HG03558 (cell line): ENCODE results near the gene MFSD2A.
"Not testable (repeated sequence)": the region's sequence is repeated elsewhere in the genome, so short reads cannot be mapped to it uniquely, and the experiment has no call there.

Source experiments
- ATAC-seq: cut with Tn5 transposase; IDR thresholded peaks from one replicate; pipeline ENCODE4 v1.9.1; 2021; ENCODE audit warnings: moderate number of reproducible peaks; ENCODE audit not compliant: unreplicated experiment; ENCODE audit errors: extremely low read depth

The MFSD2A gene

DNA sequence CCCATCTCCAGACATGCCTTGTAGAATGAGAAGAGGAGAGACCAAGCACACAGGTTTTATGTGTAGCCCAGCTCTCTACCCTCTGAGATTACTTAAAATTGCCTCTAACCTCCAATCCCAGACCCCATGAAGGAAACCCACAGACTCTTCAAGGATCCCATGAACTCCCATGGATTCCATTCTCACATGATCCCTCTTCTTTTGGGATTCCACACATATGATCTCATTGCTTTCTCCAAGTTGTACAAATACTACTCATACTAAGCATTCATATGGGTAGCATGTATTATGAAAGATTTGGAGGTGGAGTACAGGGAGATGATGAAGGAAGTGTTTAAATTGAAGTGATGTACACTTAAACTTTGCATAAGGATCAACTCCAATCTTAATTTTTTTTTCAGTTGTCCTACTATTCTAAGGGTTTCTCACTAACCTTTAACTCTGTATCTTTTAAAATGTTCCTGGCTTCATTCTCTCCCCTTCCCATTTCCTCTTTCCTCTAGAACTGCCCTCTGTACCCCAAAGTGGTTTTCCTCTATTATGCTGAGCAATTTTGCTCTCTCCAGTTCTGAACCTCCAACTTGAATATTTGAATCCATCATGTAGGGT, 41.6 kb downstream of the MFSD2A start:
- no peak for ATAC-seq

- ATAC-seq = no peak
Measured at GRCh38 chr1:40001456-40001855, 46.5 kb downstream of the MFSD2A start.

- no peak for ATAC-seq
Measured at GRCh38 chr1:40003156-40004093, 48.5 kb downstream of the MFSD2A start.

GRCh38 chr1:40004857-40005256, 49.9 kb downstream of the MFSD2A start:
- ATAC-seq = no peak

- not testable (repeated sequence) for ATAC-seq
Measured at GRCh38 chr1:40007481-40008034, 52.6 kb downstream of the MFSD2A start.

DNA sequence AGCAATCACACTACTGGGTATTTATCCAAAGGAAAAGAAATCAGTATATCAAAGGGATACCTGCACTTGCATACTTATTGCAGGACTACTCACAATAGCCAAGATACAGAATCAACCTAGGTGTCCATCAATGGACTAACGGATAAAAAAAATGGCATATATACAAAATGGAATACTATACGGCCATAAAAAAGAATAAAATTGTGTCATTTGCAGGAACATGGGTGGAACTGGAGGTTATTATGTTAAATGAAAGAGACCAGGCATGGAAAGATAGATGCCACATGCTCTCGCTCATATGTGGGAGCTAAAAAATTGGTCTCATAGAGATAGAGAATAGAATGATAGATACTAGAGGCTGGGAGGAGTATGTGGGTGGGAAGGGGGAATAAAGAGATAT, 56.3 kb downstream of the MFSD2A start:
- ATAC-seq = no peak

DNA sequence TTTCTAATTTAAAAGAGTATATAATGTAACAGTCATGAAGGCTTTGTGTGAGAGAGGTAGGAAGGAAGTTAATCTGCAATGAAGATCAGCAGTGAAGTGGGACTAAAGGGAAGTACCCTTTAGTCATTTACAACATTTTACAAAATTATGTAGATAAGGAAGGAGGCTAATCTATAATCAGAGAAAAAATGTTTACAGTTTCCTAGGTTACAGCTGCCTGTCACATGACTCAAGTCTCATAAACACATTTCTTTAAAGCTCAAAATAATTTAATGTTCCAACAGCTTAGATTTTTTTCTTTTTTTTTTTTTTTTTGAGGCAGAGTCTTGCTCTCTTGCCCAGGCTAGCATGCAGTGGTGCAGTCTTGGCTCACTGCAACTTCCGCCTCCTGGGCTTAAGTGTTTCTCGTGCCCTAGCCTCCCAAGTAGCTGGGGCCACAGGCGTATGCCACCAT, 59.3 kb downstream of the MFSD2A start:
- no peak for ATAC-seq

- ATAC-seq = no peak
Measured at GRCh38 chr1:40014812-40015594, 60.1 kb downstream of the MFSD2A start.

DNA sequence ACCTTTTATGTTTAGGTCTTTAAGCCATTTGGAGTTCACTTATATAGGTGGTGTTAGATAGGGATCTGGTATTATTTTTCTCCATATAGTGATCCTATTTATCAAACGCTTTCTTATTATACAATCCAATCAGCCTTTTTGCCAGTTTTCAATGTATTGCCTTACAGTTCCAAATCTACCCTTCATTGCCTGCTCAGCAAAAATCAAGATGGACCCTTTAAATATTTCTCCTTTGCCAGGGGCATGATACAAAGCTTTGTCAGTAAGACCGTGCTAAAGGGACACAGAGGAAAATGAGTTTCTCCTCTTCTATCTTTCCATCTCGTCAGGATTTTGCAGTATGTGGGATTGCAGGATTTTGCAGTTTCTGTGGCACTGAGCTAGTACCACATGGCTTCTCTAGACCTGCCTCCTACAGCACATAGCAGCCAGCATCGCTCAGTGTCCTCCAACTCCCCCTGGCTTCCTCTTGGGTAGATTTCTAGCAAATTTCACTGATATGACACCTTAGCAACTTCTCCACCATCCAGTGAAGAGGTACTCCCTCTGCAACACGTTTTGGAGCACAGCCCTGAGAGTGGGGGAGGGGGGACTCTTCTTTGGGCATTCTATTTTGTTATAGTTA, 63.1 kb downstream of the MFSD2A start:
- ATAC-seq = no peak
